K562 (cell line): Measurements from ENCODE around the gene SATB2. TPM values are rescaled to one million over a fixed set of nuclear protein-coding genes. Genes with fewer than 3 reads are reported as not detected.

ENCODE experiments used
- ATAC-seq: fragments of 200-7000 bp; cut with Tn5 transposase; 3 replicates; pipeline ENCODE4 v1.9.1; 2020; ENCODE audit warnings: moderate library complexity
- BruUV-seq: library from RNA; stranded (reverse); fragments of 400-500 nt; replicated peaks from 2 replicates; lab custom pipeline; 2021; lab: Mats Ljungman, UMichigan
- CTCF ChIA-PET: fragments of 300-600 bp; formaldehyde crosslinking; extraction: SDS; loops from one replicate; lab custom pipeline; 2021; ENCODE audit warnings: low intra/inter-chr PET ratio; lab: Yijun Ruan, JAX
- POLR2A ChIA-PET: fragments of 300-600, 350-650 bp; sonication (Branson Sonifier 250); formaldehyde crosslinking; extraction: SDS; loops from one replicate; lab custom pipeline; 2021; ENCODE audit warnings: antibody characterized with exemption, inconsistent platforms; lab: Yijun Ruan, JAX
- DNase-seq, 4 experiments: peaks; one replicate each; pipeline versions ENCODE4 v3.0.0 to v3.0.0-alpha.2; 2011 to 2018; ENCODE audit warnings: low spot score in 3 of 4, mixed read lengths in 3 of 4; ENCODE audit errors: extremely low read depth in 1 of 4
- FAIRE-seq: peaks from 2 replicates; lab custom pipeline; 2011; peaks lifted over from hg19 to GRCh38; lab: Jason Lieb, UNC
- H2AFZ ChIP-seq: 2 replicates; pipeline ENCODE4 v1.6.0; 2011; ENCODE audit warnings: low read depth, low read length, control low read depth, inconsistent platforms
- H3K27ac ChIP-seq: fragments of 200-600 bp; 3 replicates; pipeline ENCODE4 v1.8.0; 2011; ENCODE audit warnings: low read depth, mild to moderate bottlenecking, control low read depth, inconsistent platforms, low read length, moderate library complexity, mixed read lengths; ENCODE audit errors: extremely low read depth
- H3K27me3 ChIP-seq, 2 experiments: fragments of 300-600 bp in 1 of 2; 2 replicates in 1 of 2; 3 replicates in 1 of 2; pipeline versions ENCODE4 v1.6.0 to v1.8.0; 2011; ENCODE audit warnings: inconsistent platforms in 2 of 2, low read length in 2 of 2, mild to moderate bottlenecking in 1 of 2, mixed read lengths in 1 of 2, moderate library complexity in 1 of 2; ENCODE audit not compliant: control insufficient read depth in 2 of 2, insufficient read depth in 2 of 2
- H3K36me3 ChIP-seq: fragments of 300-600 bp; 3 replicates; pipeline ENCODE4 v1.8.0; 2011; ENCODE audit warnings: mild to moderate bottlenecking, low read length, inconsistent platforms; ENCODE audit not compliant: control insufficient read depth, insufficient read depth
- H3K4me1 ChIP-seq, 2 experiments: fragments of 200-600 bp in 1 of 2; replicated peaks in 1 of 2; 2 replicates in 1 of 2; 3 replicates in 1 of 2; pipeline versions ENCODE4 v1.5.1 to v1.8.0; 2011; ENCODE audit warnings: inconsistent platforms in 2 of 2, low read length in 2 of 2, mild to moderate bottlenecking in 1 of 2, mixed read lengths in 1 of 2, moderate library complexity in 1 of 2; ENCODE audit not compliant: control insufficient read depth in 2 of 2, insufficient read depth in 2 of 2
- H3K4me2 ChIP-seq: 2 replicates; pipeline ENCODE4 v1.6.1; 2011; ENCODE audit warnings: low read length, control low read depth, inconsistent platforms, mixed read lengths; ENCODE audit not compliant: insufficient read depth
- H3K4me3 ChIP-seq: fragments of 200-600 bp; sonication (generic), shearing (Covaris generic); 2 replicates; pipeline ENCODE4 v1.5.1; 2016; ENCODE audit warnings: control low read depth, inconsistent platforms
- H3K79me2 ChIP-seq: fragments of 200-600 bp; 3 replicates; pipeline ENCODE4 v1.8.0; 2011; ENCODE audit warnings: low read length, inconsistent platforms; ENCODE audit not compliant: control insufficient read depth, insufficient read depth
- H3K9ac ChIP-seq, 2 experiments: 2 replicates each; pipeline versions ENCODE4 v1.6.0 to v1.6.1; 2011; ENCODE audit warnings: low read depth in 2 of 2, low read length in 2 of 2, control low read depth in 1 of 2, inconsistent platforms in 1 of 2, mild to moderate bottlenecking in 1 of 2, mixed read lengths in 1 of 2; ENCODE audit not compliant: insufficient read depth in 1 of 2
- H3K9me1 ChIP-seq: one replicate; pipeline ENCODE4 v1.6.0; 2011; ENCODE audit warnings: inconsistent platforms, mild to moderate bottlenecking, low read length, moderate library complexity; ENCODE audit not compliant: control insufficient read depth, insufficient read depth
- H3K9me3 ChIP-seq: replicated peaks from 2 replicates; pipeline ENCODE4 v1.5.1; 2011; ENCODE audit warnings: low read depth, low read length, inconsistent platforms; ENCODE audit not compliant: control insufficient read depth, insufficient read depth
- H4K20me1 ChIP-seq: replicated peaks from 2 replicates; pipeline ENCODE4 v1.6.1; 2011; ENCODE audit warnings: low read length, inconsistent platforms, mixed read lengths; ENCODE audit not compliant: control insufficient read depth, insufficient read depth
- BRD9 ChIP-seq: fragments of 450-650 bp; IDR thresholded peaks from 2 replicates; pipeline ENCODE4 v1.6.1; 2018; ENCODE audit warnings: low read depth; ENCODE audit not compliant: partially characterized antibody
- BRF2 ChIP-seq: IDR thresholded peaks from 3 replicates; pipeline ENCODE4 v1.6.1; 2011; ENCODE audit warnings: borderline replicate concordance, mild to moderate bottlenecking; ENCODE audit not compliant: insufficient read length, insufficient read depth
- FOSL1 ChIP-seq: fragments of 200-800 bp; sonication (Bioruptor generic); conservative IDR thresholded peaks from 2 replicates; pipeline ENCODE4 v1.6.1; 2016; ENCODE audit warnings: missing genetic modification characterization, missing compliant biosample characterization
- HIVEP1 ChIP-seq: fragments of 250-450 bp; sonication (Bioruptor Pico); IDR thresholded peaks from 2 replicates; pipeline ENCODE4 v1.4.0; 2020; ENCODE audit warnings: mild to moderate bottlenecking
- MYBL2 ChIP-seq, 2 experiments: fragments of 450-650 bp in 1 of 2; sonication (generic) in 1 of 2; formaldehyde crosslinking in 1 of 2; IDR thresholded peaks; 2 replicates each; pipeline versions ENCODE4 v1.6.1 to v1.8.1; 2017 to 2022; ENCODE audit warnings: borderline replicate concordance in 1 of 2, inconsistent platforms in 1 of 2, low read depth in 1 of 2, mild to moderate bottlenecking in 1 of 2, missing genetic modification reagents in 1 of 2, moderate library complexity in 1 of 2
- PML ChIP-seq: IDR thresholded peaks from 2 replicates; pipeline ENCODE4 v1.6.1; 2012; ENCODE audit warnings: low read length, inconsistent platforms
- POLR2G ChIP-seq: fragments of 200-400 bp; formaldehyde crosslinking; IDR thresholded peaks from 2 replicates; pipeline ENCODE4 v1.6.1; 2017; ENCODE audit warnings: low read depth, mild to moderate bottlenecking, antibody characterized with exemption, low read length, moderate library complexity
- POLR3G ChIP-seq: IDR thresholded peaks from 2 replicates; pipeline ENCODE4 v1.6.1; 2011; ENCODE audit not compliant: insufficient read length, insufficient replicate concordance; ENCODE audit errors: extremely low read depth
- PTRF ChIP-seq: fragments of 450-650 bp; IDR thresholded peaks from 2 replicates; pipeline ENCODE4 v1.6.1; 2016; ENCODE audit warnings: mild to moderate bottlenecking, missing genetic modification characterization, missing compliant biosample characterization
- TFE3 ChIP-seq: fragments of 450-650 bp; formaldehyde crosslinking; IDR thresholded peaks from 2 replicates; pipeline ENCODE4 v1.4.0; 2020; ENCODE audit warnings: mild to moderate bottlenecking, mixed read lengths
- ZNF318 ChIP-seq, 2 experiments: fragments of 450-650 bp; IDR thresholded peaks; 2 replicates each; pipeline ENCODE4 v1.6.1; 2016; ENCODE audit warnings: mild to moderate bottlenecking in 2 of 2, borderline replicate concordance in 1 of 2, low read depth in 1 of 2, moderate library complexity in 1 of 2
- WGBS: fragments of 100-300 bp; shearing (Covaris generic); methylation state at CpG from one replicate; pipeline ENCODE4 v1.1.6; 2016; ENCODE audit warnings: low coverage, mixed read lengths; ENCODE audit not compliant: insufficient coverage; ENCODE audit errors: missing lambda C conversion rate; 5-methylcytosine and 5-hydroxymethylcytosine counted together
- in situ Hi-C: fragments of 300-500 bp; cut with MboI; formaldehyde crosslinking; loops from 4 replicates; pipeline ENCODE4 v1.15.0; 2018; ENCODE audit warnings: inconsistent platforms, mixed read lengths
- intact Hi-C: fragments of 100-400 bp; cut with micrococcal nuclease; formaldehyde crosslinking; loops from 2 replicates; pipeline ENCODE4 v1.14.2; 2022
- polyA plus RNA-seq, 8 experiments: library from polyadenylated mRNA; depleted of rRNA in 4 of 8; stranded (reverse) in 5 of 8; unstranded in 3 of 8; fragments of >200 nt; fragmentation: Nextera tagmentation in 2 of 8; fragmentation: Illumina TruSeq in 1 of 8; extraction: Ambion mirVana in 2 of 8; extraction: Trizol in 1 of 8; gene quantifications; 2 replicates each; pipeline versions ENCODE4 v1.2.1 to v1.2.3, GENCODE V29; 2011 to 2014; ENCODE audit warnings: inconsistent platforms in 1 of 8, missing spikeins in 1 of 8
- total RNA-seq, 7 experiments: library from RNA; depleted of rRNA in 6 of 7; stranded (reverse); fragments of >200 nt in 6 of 7; fragmentation: Illumina TruSeq in 2 of 7; extraction: Trizol in 2 of 7; gene quantifications; 2 replicates each; pipeline versions ENCODE4 v1.2.1 to v1.2.3, GENCODE V29; 2011 to 2021; ENCODE audit warnings: low replicate concordance in 1 of 7

Gene SATB2
- total and polyA plus RNA-seq, 9 of the 15 experiments (the other 6 are each of a cell fraction or from before 2014, with no cell fraction given) = 4.5 to 34.0 (median 15.1) TPM

- Histone ChIP-seq H3K4me1 (no peaks in the 10 kb centered on the region; a peak in 3 of 5 replicates), H3K4me3 (no peak overlapping the region), H3K9ac (no peak overlapping the region), H3K79me2 (peaks cover 4% of the 10 kb centered on the region; the same call in 1 of the 3 replicates), H3K27ac (no peak overlapping the region), H3K27me3 (no peaks in the 10 kb centered on the region), H2AFZ (no peak overlapping the region), H4K20me1 (no peaks in the 10 kb centered on the region), H3K36me3 (peaks cover 19% of the 10 kb centered on the region), H3K9me3 (no peaks in the 10 kb centered on the region), H3K9me1 (no peaks in the 10 kb centered on the region), H3K4me2 (no peak overlapping the region)
- no peak for TF ChIP-seq BRD9
- TF ChIP-seq POLR2G = no peak
- no peak for TF ChIP-seq POLR3G
- TF ChIP-seq FOSL1 (tag) = no peak
- no peak for TF ChIP-seq PML
- no peak for TF ChIP-seq MYBL2 (IDR thresholded peaks at IDR 0.05; ENCODE audit: low read depth)
- no peak for TF ChIP-seq MYBL2 (CRISPR knock-in tag; IDR thresholded peaks at IDR 0.05; ENCODE audit: borderline replicate concordance)
- no peak for TF ChIP-seq TFE3 (CRISPR knock-in tag)
- no peak for TF ChIP-seq ZNF318 (IDR thresholded peaks at IDR 0.05; ENCODE audit: borderline replicate concordance in 1 of 2, low read depth in 1 of 2)
- no peak for TF ChIP-seq HIVEP1 (CRISPR knock-in tag)
- no peak for TF ChIP-seq BRF2
- TF ChIP-seq PTRF (tag) = no peak
- no TSS peak for BruUV-seq
- FAIRE-seq (no peak), ATAC-seq (no peak; the same call in 2 of the 3 replicates), DNase-seq (no peak)
- in situ Hi-C loops (no loop called here), intact Hi-C loops (loop anchor here (10.0 kb wide), 1 partner anchor 148 kb away; no protein-coding TSS in a partner anchor)
- ChIA-PET POLR2A (interaction anchor here (0.8 kb wide), 1 partner anchor 148 kb away, joined by 5 read pairs; no protein-coding TSS in a partner anchor), CTCF (no interaction called here)
- WGBS = 33% methylated on average over 2 of the region's 2 CpGs
Observed at GRCh38 chr2:199336546-199336945, 121.2 kb downstream of the SATB2 start.
